HPDE6-E6E7 (cell line): Measurements from ENCODE around the gene CNIH1.
"Not testable (repeated sequence)": the region's sequence is repeated elsewhere in the genome, so short reads cannot be mapped to it uniquely, and the experiment has no call there.

Experiments used
- DNase-seq: peaks from one replicate; pipeline ENCODE4 v3.0.0; 2011; ENCODE audit warnings: missing footprints; ENCODE audit errors: extremely low spot score

CNIH1 gene

DNA sequence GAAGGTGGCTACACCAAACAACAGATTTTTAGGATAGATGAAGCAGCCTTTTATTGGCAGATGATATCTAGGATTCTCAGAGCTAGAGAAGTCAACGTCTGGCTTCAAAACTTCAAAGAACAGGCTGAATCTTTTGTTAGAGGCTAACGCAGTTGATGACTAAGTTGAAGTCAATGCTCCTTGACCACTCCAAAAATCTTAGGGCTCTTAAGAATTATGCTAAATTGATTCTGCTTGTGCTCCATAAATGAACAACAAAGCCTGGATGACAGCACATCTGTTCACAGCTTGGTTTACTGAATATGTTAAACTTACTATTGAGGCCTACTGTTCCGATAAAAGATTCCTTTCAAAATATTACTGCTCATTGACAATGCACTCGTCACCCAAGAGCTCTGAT is 57.3 kb downstream of the CNIH1 start:
- DNase-seq, result no peak

DNA sequence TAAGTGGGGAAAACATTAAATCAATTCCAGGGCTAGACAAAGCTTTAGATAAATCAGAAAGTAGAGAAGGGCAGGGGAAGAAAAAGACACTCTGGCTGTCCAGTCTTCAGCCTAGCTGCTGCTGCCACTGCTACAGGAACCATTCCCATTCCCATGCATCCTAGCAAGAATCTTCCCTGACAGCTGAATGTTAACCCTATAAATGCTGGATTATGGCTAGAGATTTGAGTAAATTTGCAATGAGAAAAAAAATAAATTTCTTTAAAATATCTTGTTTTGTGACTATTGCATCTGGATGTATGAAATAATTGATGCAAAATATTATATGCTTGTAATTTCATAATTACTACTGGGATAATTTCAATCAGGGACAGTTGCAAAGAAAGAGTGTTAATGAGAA is 59.4 kb downstream of the CNIH1 start:
- DNase-seq, result no peak

DNA sequence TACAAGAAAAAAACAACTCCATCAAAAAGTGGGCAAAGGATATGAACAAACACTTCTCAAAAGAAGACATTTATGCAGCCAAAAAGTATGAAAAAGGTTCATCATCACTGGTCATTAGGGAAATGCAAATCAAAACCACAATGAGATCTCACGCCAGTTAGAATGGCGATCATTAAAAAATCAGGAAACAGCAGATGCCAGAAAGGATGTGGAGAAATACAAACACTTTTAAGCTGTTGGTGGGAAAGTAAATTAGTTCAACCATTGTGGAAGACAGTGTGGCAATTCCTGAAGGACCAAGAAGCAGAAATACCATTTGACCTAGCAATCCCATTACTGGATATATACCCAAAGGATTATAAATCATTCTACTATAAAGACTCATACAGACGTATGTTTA is 60.6 kb downstream of the CNIH1 start:
- not testable (repeated sequence) for DNase-seq

DNA sequence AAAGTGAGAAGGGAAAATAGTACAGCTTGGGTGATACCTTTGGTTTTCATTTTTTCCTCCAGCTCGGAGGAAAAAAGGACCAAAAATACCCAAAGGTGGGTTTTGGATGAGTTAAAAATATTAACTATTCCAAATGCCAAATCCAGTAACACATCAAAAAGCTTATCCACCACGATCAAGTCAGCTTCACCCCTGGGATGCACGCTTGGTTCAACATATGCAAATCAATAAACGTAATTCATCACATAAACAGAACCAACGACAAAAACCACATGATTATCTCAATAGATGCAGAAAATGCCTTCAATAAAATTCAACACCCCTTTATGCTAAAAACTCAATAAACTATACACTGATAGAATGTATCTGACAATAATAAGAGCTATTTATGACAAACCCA is 62.3 kb downstream of the CNIH1 start:
- DNase-seq, result not testable (repeated sequence)

DNA sequence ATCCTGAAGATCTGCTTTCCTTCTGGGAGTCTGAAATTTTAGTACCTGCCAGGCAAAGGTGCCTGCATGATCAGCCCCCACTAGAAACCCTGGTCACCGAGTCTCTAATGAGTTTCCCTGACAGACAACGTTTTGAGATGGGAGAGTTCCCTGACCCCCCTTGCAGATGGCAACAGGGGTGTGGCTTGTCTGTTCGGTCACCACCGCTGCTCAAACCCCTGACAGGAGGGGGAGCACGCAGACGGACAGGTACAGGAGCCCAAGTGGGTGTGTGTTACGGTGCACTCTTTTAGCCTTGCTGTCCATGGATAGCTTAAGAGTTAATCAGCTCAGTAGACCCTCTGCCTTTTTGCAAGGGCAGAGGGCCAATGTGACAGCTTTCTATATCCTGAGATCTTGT is 63.7 kb downstream of the CNIH1 start:
- no peak for DNase-seq

DNA sequence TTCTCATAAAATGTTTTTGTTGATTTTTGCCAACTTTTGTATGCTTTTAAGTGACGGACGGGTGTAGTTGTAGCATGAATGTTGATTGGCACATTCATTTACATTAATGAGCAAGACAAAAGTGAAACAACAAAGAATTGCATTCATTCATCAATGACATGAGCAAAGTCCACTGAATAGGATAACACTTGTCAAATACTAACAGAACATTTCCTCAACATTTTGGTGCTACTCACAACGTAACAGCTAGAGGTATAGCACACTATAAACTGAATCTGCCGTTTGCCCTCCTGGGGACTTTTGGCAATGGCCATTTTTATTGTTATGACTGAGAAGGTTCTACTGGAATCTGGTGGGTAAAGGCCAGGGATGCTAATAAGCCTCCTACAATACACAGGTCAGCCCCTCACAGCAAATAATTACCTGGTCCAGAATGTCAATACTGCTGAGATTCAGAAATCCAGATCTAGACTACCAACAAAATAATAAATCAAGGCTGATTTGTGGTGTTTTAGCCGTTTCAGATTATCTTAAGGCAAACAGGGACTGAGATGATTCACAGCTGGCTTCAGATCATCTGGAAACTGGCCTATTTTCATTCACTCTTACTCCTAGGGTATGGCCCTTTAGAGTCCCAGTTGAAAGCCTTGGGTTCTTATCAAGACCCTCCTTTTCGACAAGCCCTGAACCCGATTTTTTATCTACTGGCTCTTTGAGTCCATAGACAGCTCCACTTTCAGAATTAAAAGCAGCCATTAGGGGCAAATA is 66.9 kb downstream of the CNIH1 start:
- DNase-seq, result no peak
